Colonic mucosa (tissue), 4 donors: Measurements from ENCODE around the gene CHP2. TPM values are rescaled to one million over a fixed set of nuclear protein-coding genes. Genes with fewer than 3 reads are reported as not detected.
"Not testable (repeated sequence)": the region's sequence is repeated elsewhere in the genome, so short reads cannot be mapped to it uniquely, and the experiment has no call there.

ENCODE experiments used
- DNase-seq: peaks from one replicate; pipeline ENCODE4 v3.0.0-alpha.2; 2020
- H3K27ac ChIP-seq: fragments of 200-600 bp; one replicate; pipeline ENCODE4 v1.8.0; 2021
- H3K27me3 ChIP-seq: fragments of 200-600 bp; one replicate; pipeline ENCODE4 v1.8.0; 2021
- H3K36me3 ChIP-seq: fragments of 200-600 bp; one replicate; pipeline ENCODE4 v1.8.0; 2021
- H3K4me1 ChIP-seq: fragments of 200-600 bp; one replicate; pipeline ENCODE4 v1.8.0; 2021; ENCODE audit warnings: mild to moderate bottlenecking
- H3K4me3 ChIP-seq: fragments of 200-600 bp; one replicate; pipeline ENCODE4 v1.8.0; 2021
- H3K9ac ChIP-seq, 2 donors: one replicate each; pipeline ENCODE4 v1.7.0; 2013; ENCODE audit warnings: control low read depth in 2 of 2, low read depth in 2 of 2, low read length in 2 of 2
- H3K9me3 ChIP-seq: fragments of 200-600 bp; one replicate; pipeline ENCODE4 v1.8.0; 2021
- intact Hi-C: fragments of 100-400 bp; cut with DNase I; formaldehyde crosslinking; loops from one replicate; pipeline ENCODE4 v1.14.1; 2022
- total RNA-seq, 2 donors: library from RNA; stranded (reverse); fragmentation: NEBNext Ultra II Directional in 1 of 2; extraction: Animal tissue kit (Norgen Biotek cat#: 25700) in 1 of 2; gene quantifications; one replicate each; pipeline ENCODE4 v1.2.1, GENCODE V29; 2021
- TF ChIP-seq, protein P1 (sequence below): fragments of 200-600 bp; IDR thresholded peaks from one replicate; pipeline ENCODE4 v1.8.0; 2022; ENCODE audit warnings: antibody characterized with exemption, mild to moderate bottlenecking
- donor health status: healthy.
- donor health status: DM: no; HTN: no; CAD: no.
- donor health status: DM: no; HTN: no; CAD: no.

Gene CHP2
- total RNA-seq, 2 donors from 2014 or later = 36.0 to 261 TPM

GRCh38 chr16:23724785-23725131, 30.1 kb upstream of the CHP2 start:
- H3K36me3 ChIP-seq = no peaks in the 10 kb centered on the region
- no peak overlapping the region for H3K27ac ChIP-seq
- no peaks in the 10 kb centered on the region for H3K9me3 ChIP-seq
- H3K4me1 ChIP-seq = no peaks in the 10 kb centered on the region
- H3K27me3 ChIP-seq = no peaks in the 10 kb centered on the region
- DNase-seq = no peak
- intact Hi-C loops = no loop called here
- TF ChIP-seq, protein P1, sequence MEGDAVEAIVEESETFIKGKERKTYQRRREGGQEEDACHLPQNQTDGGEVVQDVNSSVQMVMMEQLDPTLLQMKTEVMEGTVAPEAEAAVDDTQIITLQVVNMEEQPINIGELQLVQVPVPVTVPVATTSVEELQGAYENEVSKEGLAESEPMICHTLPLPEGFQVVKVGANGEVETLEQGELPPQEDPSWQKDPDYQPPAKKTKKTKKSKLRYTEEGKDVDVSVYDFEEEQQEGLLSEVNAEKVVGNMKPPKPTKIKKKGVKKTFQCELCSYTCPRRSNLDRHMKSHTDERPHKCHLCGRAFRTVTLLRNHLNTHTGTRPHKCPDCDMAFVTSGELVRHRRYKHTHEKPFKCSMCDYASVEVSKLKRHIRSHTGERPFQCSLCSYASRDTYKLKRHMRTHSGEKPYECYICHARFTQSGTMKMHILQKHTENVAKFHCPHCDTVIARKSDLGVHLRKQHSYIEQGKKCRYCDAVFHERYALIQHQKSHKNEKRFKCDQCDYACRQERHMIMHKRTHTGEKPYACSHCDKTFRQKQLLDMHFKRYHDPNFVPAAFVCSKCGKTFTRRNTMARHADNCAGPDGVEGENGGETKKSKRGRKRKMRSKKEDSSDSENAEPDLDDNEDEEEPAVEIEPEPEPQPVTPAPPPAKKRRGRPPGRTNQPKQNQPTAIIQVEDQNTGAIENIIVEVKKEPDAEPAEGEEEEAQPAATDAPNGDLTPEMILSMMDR = no peak
- no peak overlapping the region for H3K4me3 ChIP-seq
- no peak overlapping the region for H3K9ac ChIP-seq

DNA sequence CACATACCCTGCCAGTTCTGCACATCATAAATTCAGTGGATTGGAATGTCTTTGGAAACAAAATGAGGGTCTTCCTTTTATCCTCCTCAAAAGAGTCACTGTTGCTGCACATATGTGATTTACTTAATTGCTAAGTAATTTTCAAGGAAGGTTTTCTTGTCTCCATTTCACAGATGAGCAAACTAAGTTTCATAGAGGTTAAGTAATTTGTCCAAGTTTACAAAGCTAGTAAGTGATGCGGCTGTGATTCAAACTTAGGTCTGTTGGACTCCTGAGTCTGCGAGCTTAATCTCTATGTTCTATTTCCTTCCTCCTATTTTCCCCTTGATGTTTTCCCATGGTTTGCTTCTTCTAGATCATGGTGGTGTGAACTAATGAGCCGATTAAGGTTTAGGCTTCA, 28.1 kb upstream of the CHP2 start:
- TF ChIP-seq, protein P1 = no peak
- no peak overlapping the region for H3K4me3 ChIP-seq
- no peak overlapping the region for H3K9ac ChIP-seq
- H3K27me3 ChIP-seq = no peaks in the 10 kb centered on the region
- DNase-seq = no peak
- no peak overlapping the region for H3K27ac ChIP-seq
- H3K9me3 ChIP-seq = no peaks in the 10 kb centered on the region
- intact Hi-C loops = no loop called here
- H3K4me1 ChIP-seq = no peaks in the 10 kb centered on the region
- H3K36me3 ChIP-seq = no peaks in the 10 kb centered on the region

- no peak overlapping the region for H3K27ac ChIP-seq
- no peaks in the 10 kb centered on the region for H3K9me3 ChIP-seq
- H3K27me3 ChIP-seq = no peaks in the 10 kb centered on the region
- H3K4me3 ChIP-seq = no peak overlapping the region
- TF ChIP-seq, protein P1 = no peak
- H3K9ac ChIP-seq = no peak overlapping the region
- intact Hi-C loops = no loop called here
- no peak for DNase-seq
- H3K36me3 ChIP-seq = no peaks in the 10 kb centered on the region
- H3K4me1 ChIP-seq = no peaks in the 10 kb centered on the region
Observed at GRCh38 chr16:23728112-23728477, 26.7 kb upstream of the CHP2 start.

DNA sequence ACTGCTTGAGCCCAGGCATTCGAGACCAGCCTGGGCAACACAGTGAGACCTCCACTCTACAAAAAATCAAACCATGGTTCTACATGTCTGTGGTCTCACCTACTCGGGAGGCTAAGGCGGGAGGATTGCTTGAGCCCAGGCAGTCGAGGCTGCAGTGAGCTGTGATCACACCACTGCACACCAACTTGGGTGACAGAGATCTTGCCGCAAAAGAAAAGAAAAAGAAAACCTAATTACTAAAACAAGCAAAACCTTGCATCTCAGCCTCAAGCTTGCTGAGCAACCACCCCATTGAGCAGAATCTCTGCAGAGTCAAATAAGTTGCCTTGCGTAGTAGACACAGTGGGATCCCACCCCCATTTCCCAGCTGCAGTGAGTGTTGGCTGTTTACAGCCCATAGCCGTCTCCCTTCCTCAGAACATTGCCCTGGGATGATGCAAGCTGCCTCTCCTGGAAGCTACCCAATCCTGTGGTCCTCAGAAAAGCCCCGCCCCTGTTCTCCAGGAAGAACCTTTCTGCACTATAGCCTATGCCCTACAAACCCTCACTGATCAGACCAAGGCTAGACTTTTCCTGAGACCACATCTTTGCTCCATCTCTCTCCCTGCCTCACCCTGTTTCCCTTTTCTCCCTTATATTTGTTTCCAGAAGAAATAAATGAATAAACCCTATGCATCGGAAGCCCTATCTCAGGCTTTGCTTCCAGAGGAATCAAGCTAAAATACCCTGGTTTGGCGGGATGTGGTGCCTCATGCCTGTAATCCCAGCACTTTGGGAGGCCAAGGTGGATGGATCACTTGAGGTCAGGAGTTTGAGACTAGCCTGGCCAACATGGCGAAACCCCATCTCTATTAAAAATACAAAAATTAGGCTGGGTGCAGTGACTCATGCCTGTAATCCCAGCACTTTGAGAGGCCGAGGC, 25.1 kb upstream of the CHP2 start:
- Histone ChIP-seq H3K9ac (peak overlapping the region in 1 of 2 donors; percentile 35), H3K36me3 (no peaks in the 10 kb centered on the region), H3K4me1 (no peaks in the 10 kb centered on the region), H3K27me3 (no peaks in the 10 kb centered on the region), H3K9me3 (no peaks in the 10 kb centered on the region), H3K4me3 (no peak overlapping the region), H3K27ac (no peak overlapping the region)
- TF ChIP-seq, protein P1 = no peak
- peak; percentile 83 for DNase-seq
- intact Hi-C loops = no loop called here

- Histone ChIP-seq H3K27ac (no peak overlapping the region), H3K9ac (no peak overlapping the region), H3K27me3 (no peaks in the 10 kb centered on the region), H3K9me3 (no peaks in the 10 kb centered on the region), H3K36me3 (no peaks in the 10 kb centered on the region), H3K4me1 (no peaks in the 10 kb centered on the region), H3K4me3 (no peak overlapping the region)
- TF ChIP-seq, protein P1 = no peak
- intact Hi-C loops = no loop called here
- DNase-seq = no peak
Observed at GRCh38 chr16:23734176-23734893, 20.5 kb upstream of the CHP2 start.

- not testable (repeated sequence) for H3K36me3 ChIP-seq, DNase-seq, H3K9ac ChIP-seq, H3K9me3 ChIP-seq, H3K4me3 ChIP-seq, H3K27ac ChIP-seq, H3K4me1 ChIP-seq, H3K27me3 ChIP-seq
- intact Hi-C loops = loop anchor here (5.0 kb wide), 3 partner anchors 65 to 300 kb away; no protein-coding TSS in a partner anchor
Observed at GRCh38 chr16:23737423-23738028, 17.3 kb upstream of the CHP2 start.
